GM19238 (cell line): ENCODE measurements around the gene TMEM204.
"Not testable (repeated sequence)": the region's sequence is repeated elsewhere in the genome, so short reads cannot be mapped to it uniquely, and the experiment has no call there.

ENCODE experiments used
- DNase-seq: peaks from one replicate; pipeline ENCODE4 v3.0.0; 2011; ENCODE audit warnings: low spot score; ENCODE audit not compliant: insufficient read length

The TMEM204 gene

GRCh38 chr16:1590930-1591705 is 57.7 kb downstream of the TMEM204 start:
- no peak for DNase-seq

GRCh38 chr16:1592446-1592845 is 59.0 kb downstream of the TMEM204 start:
- no peak for DNase-seq

GRCh38 chr16:1595511-1595910 is 62.0 kb downstream of the TMEM204 start:
- DNase-seq, result not testable (repeated sequence)

GRCh38 chr16:1596516-1596915 is 63.0 kb downstream of the TMEM204 start:
- DNase-seq, result no peak

- no peak for DNase-seq
Measured at GRCh38 chr16:1597154-1597553, 63.7 kb downstream of the TMEM204 start.

GRCh38 chr16:1601031-1601430 is 67.6 kb downstream of the TMEM204 start:
- no peak for DNase-seq

- no peak for DNase-seq
Measured at GRCh38 chr16:1601489-1601888, 68.0 kb downstream of the TMEM204 start.

- DNase-seq, result no peak
Measured at GRCh38 chr16:1602285-1602684, 68.8 kb downstream of the TMEM204 start.
